HepG2 (cell line): Measurements from ENCODE around the gene TOB1. TPM values are rescaled to one million over a fixed set of nuclear protein-coding genes. Genes with fewer than 3 reads are reported as not detected.

ENCODE experiments used
- CEBPB ChIP-seq: IDR thresholded peaks from 2 replicates; pipeline ENCODE4 v1.6.1; 2011; ENCODE audit warnings: low read depth, low read length, improper control_type of control experiment, borderline replicate concordance
- CEBPZ ChIP-seq: IDR thresholded peaks from 2 replicates; pipeline ENCODE4 v1.6.1; 2012; ENCODE audit warnings: low read length, improper control_type of control experiment
- HOXA9 ChIP-seq: sonication (generic); formaldehyde crosslinking; IDR thresholded peaks from 2 replicates; pipeline ENCODE4 v1.8.1; 2022; ENCODE audit warnings: missing genetic modification reagents, mild to moderate bottlenecking, moderate library complexity, borderline replicate concordance
- IKZF4 ChIP-seq: sonication (generic); formaldehyde crosslinking; IDR thresholded peaks from 2 replicates; pipeline ENCODE4 v1.5.1; 2020; ENCODE audit warnings: borderline replicate concordance, mild to moderate bottlenecking, low read depth, missing genetic modification reagents; ENCODE audit errors: not compliant biosample characterization
- MEF2D ChIP-seq: sonication (generic); formaldehyde crosslinking; IDR thresholded peaks from 2 replicates; pipeline ENCODE4 v1.5.1; 2020; ENCODE audit warnings: mild to moderate bottlenecking, missing genetic modification reagents
- PHB2 ChIP-seq: fragments of 450-650 bp; IDR thresholded peaks from 2 replicates; pipeline ENCODE4 v1.6.1; 2018; ENCODE audit not compliant: partially characterized antibody
- SYNCRIP ChIP-seq: fragments of 200-400 bp; formaldehyde crosslinking; IDR thresholded peaks from 2 replicates; pipeline ENCODE4 v1.6.1; 2018; ENCODE audit warnings: mild to moderate bottlenecking, low read depth, low read length; ENCODE audit not compliant: insufficient read depth
- TBX2 ChIP-seq: sonication (generic); formaldehyde crosslinking; IDR thresholded peaks from 2 replicates; pipeline ENCODE4 v1.5.0; 2020; ENCODE audit warnings: missing genetic modification reagents, mild to moderate bottlenecking, borderline replicate concordance
- ZFP41 ChIP-seq: sonication (generic); formaldehyde crosslinking; IDR thresholded peaks from 2 replicates; pipeline ENCODE4 v1.4.0; 2020; ENCODE audit warnings: mild to moderate bottlenecking, missing genetic modification reagents, borderline replicate concordance
- ZNF142 ChIP-seq: sonication (generic); formaldehyde crosslinking; IDR thresholded peaks from 2 replicates; pipeline ENCODE4 v1.4.0; 2020; ENCODE audit warnings: missing genetic modification reagents
- ZNF367 ChIP-seq: sonication (generic); formaldehyde crosslinking; IDR thresholded peaks from 2 replicates; pipeline ENCODE4 v1.4.0; 2020; ENCODE audit warnings: missing genetic modification reagents, borderline replicate concordance
- ZNF597 ChIP-seq: sonication (generic); formaldehyde crosslinking; IDR thresholded peaks from 2 replicates; pipeline ENCODE4 v1.5.0; 2020; ENCODE audit warnings: missing genetic modification reagents
- ZSCAN21 ChIP-seq: sonication (generic); formaldehyde crosslinking; IDR thresholded peaks from 2 replicates; pipeline ENCODE4 v1.8.0; 2022; ENCODE audit warnings: mild to moderate bottlenecking, missing genetic modification reagents, moderate library complexity, borderline replicate concordance
- polyA plus RNA-seq, 8 experiments: library from polyadenylated mRNA; depleted of rRNA in 3 of 8; stranded (reverse) in 7 of 8; unstranded in 1 of 8; fragments of >200 nt; fragmentation: Illumina TruSeq in 4 of 8; extraction: Trizol in 4 of 8; gene quantifications; 2 replicates each; pipeline versions ENCODE4 v1.2.1 to v1.2.3, GENCODE V29; 2011 to 2016; ENCODE audit warnings: low read depth in 4 of 8, missing spikeins in 1 of 8, mixed read lengths in 1 of 8; ENCODE audit not compliant: insufficient read depth in 1 of 8
- total RNA-seq, 5 experiments: library from RNA; depleted of rRNA; stranded (reverse); fragments of >200 nt; fragmentation: Illumina TruSeq; extraction: Trizol; gene quantifications; 2 replicates each; pipeline ENCODE4 v1.2.3, GENCODE V29; 2016; ENCODE audit warnings: low read depth in 1 of 5

Gene TOB1
- total and polyA plus RNA-seq, 2 of the 13 experiments (the other 11 are each of a cell fraction or from before 2014, with no cell fraction given) = 21.9 to 57.7 TPM

GRCh38 chr17:50884439-50885311, 18.5 kb upstream of the TOB1 start (continued):
- no peak for TF ChIP-seq ZNF597 (CRISPR knock-in tag)
- TF ChIP-seq ZNF367 (CRISPR knock-in tag) = no peak
- TF ChIP-seq TBX2 (CRISPR knock-in tag) = peak; percentile 91
- TF ChIP-seq ZNF142 (CRISPR knock-in tag) = no peak
- no peak for TF ChIP-seq HOXA9
- TF ChIP-seq IKZF4 (CRISPR knock-in tag) = peak; percentile 74
- TF ChIP-seq ZFP41 (CRISPR knock-in tag) = no peak
- TF ChIP-seq SYNCRIP = no peak
- TF ChIP-seq CEBPB = peak; percentile 83
- no peak for TF ChIP-seq CEBPZ
- peak; percentile 91 for TF ChIP-seq MEF2D (CRISPR knock-in tag)
- TF ChIP-seq PHB2 = no peak
- TF ChIP-seq ZSCAN21 (CRISPR knock-in tag) = peak; percentile 47; the same call in 1 of the 2 replicates
